Measurements from ENCODE around the gene ANTXR1.
"Not testable (repeated sequence)": the region's sequence is repeated elsewhere in the genome, so short reads cannot be mapped to it uniquely, and the experiment has no call there.

Gene ANTXR1

DNA sequence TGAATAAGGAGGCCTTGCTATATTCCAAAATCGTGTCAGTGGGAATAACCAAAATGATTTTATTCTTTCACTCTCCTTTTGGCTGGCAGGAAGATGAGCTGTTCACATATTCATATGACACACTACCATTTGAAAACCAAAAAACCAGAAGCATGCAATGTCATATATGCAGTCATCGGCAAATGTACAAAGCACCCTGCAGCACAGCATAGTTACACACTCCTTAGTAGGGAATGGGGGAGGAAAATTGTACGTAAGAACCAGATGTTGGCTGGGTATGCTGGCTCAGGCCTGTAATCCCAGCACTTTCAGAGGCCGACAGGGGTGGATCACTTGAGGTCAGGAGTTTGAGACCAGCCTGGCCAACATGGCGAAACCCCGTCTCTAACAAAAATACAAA lies 197.4 kb downstream of the ANTXR1 start:
- DNase-seq (ENCODE audit: low read depth) = peak; percentile 32

- no peak for DNase-seq (ENCODE audit: low read depth)
Measured at GRCh38 chr2:69211048-69211447, 198.1 kb downstream of the ANTXR1 start.

DNA sequence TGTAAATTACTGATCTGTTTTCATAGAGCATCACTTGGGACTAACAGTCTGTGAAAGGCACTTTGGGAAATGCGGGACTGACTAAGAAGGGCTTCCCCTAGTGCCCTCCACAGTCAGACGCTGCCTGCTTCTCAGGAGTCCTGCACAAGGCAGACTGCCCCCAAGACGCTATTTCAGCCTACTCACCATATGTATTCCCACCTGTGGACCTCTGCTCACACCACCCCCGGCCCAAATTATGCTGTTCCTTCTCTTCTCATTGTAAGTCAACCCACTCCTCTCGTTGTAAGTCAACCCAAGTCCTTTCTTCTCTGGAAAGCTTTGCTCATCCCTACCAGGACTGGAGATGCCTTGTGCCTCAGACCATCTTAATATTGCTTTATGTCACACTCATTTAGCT lies 198.7 kb downstream of the ANTXR1 start:
- no peak for DNase-seq (ENCODE audit: low read depth)

GRCh38 chr2:69212238-69213028 lies 199.5 kb downstream of the ANTXR1 start:
- no peak for DNase-seq (ENCODE audit: low read depth)

- no peak for DNase-seq (ENCODE audit: low read depth)
Measured at GRCh38 chr2:69213201-69213600, 200.2 kb downstream of the ANTXR1 start.

GRCh38 chr2:69213782-69214181 lies 200.8 kb downstream of the ANTXR1 start:
- no peak for DNase-seq (ENCODE audit: low read depth)

DNA sequence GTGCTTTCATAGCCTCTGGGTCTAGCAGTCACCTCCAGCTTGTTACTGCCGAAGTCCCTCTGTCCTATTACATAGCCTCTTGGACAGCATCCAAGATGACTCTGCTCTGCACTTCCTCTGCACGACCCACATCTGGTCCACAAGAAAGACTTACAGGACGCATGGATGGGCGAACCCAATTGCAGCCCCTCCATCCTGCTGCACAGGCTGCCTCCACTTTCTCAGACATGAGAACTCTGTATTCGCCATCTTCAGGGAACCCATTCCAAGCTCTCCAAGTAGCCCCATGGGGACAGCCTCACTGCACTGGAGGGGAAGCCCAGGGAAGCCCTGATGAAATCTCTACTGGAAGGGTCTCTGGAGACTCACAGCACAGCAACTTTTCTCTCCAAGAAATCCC lies 201.9 kb downstream of the ANTXR1 start:
- DNase-seq (ENCODE audit: low read depth) = no peak

DNA sequence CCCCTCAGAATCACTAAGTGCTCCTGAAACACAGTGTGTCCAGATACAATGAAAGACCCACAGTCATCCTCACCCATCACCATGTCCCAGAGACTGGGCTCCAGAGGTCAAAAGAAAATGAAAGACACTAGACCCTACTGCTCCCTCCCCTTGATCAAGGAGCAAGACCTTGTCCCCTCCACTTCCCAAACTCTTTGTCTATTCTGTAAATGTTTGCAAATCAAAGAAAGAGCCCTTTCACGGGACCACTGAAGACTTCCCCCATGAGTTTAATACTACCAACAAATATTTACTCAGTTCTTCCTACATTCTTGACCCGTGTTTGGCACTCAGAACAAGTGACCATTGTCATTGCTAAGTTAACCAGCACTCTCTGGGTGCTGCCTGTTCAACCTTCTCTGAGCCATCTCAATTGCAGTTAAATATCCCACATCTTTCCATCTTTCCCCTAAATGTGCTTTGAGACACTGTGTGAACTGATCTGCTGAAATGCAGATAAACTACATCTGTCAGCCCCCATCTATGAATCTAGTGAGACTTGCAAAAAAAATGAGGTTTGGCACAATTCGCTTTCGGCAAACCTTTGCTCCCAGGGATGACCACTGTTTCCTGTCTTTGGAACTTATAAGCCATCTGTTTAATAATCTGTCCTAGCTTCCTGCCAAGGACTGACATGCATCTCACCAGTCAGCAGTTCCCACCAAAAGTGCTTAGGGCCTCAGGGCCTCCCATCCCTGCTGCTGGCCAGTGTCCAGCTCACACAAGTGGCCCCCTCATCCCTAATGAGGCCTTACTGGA lies 203.8 kb downstream of the ANTXR1 start:
- DNase-seq (ENCODE audit: low read depth) = peak; percentile 75

GRCh38 chr2:69217333-69218080 lies 204.5 kb downstream of the ANTXR1 start:
- DNase-seq (ENCODE audit: low read depth) = no peak

DNA sequence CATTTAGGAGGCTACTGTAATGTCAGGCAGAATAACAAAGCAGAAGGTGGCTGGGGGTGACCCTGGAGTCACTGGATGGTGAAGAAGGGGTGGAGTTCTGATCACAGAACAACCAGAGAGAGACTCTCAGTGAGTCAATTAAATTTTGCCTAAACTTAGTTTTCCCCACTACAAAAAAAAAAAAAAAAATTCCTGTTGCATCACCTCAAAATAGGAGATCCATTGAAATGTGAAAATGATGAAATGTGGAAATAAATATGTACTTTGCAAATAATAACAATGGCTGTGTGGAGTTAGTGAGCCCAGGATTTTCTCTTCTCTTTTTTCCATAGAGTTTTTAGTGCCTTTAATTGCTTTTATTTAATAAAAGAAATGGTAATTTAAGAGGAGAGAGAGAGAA lies 208.5 kb downstream of the ANTXR1 start:
- DNase-seq (ENCODE audit: low read depth) = no peak

DNA sequence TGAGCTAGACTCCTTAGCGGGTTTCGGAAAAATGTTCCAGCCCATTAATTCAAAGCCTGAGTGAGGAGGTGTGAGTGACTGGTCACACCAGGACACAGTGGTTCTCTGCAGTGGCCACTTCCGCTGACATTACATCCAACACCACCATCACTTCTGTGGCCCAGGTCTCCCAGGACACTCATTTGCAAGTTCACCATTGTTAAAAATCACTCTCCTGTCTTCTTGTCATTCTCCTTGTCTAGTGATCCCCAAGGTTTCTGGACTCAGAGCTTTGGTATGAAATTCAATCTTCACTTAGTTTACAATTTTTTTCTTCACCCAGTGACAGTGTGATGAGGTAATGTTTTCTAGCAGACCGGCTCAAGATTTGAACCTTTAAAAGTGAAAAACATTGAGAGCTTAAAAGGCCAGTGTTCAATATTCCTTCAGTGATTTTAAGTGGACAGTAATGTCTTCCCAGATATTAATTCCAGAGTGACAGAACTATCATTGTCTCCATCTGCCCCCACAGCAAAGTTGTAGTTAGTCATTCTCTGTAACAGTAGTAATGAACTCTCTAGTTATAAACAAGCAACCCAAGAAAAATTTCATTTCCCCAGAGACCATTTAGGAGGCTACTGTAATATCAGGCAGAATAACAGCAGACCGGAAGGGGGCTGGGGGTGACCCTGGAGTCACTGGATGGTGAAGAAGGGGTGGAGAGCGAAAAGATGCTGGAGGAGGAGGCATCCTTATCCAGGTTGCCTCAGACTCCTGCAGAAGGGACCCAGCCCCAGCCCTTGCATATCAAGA lies 209.2 kb downstream of the ANTXR1 start:
- DNase-seq (ENCODE audit: low read depth) = peak; percentile 64

GRCh38 chr2:69222953-69223658 lies 210.1 kb downstream of the ANTXR1 start:
- no peak for DNase-seq (ENCODE audit: low read depth)

GRCh38 chr2:69223759-69224511 lies 211.0 kb downstream of the ANTXR1 start:
- DNase-seq (ENCODE audit: low read depth) = no peak

DNA sequence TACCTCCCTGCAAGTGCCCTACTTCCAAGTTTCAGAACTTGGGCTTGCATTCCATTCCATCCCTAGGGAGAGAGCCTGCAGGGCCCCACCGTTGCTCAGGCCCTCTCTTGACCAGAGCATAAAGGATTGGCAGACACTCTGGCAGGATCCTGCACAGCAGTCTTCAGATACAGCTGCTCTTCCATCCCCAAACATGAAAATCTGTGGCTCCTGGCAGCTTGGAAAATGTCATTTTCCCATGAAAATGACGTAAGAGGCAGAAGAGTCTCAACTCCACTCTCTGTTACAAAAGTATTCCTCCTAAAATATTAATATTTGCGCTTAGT lies 211.5 kb downstream of the ANTXR1 start:
- DNase-seq (ENCODE audit: low read depth) = no peak

GRCh38 chr2:69225933-69226332 lies 213.0 kb downstream of the ANTXR1 start:
- DNase-seq (ENCODE audit: low read depth) = peak; percentile 63

- DNase-seq (ENCODE audit: low read depth) = no peak
Measured at GRCh38 chr2:69226903-69227302, 213.9 kb downstream of the ANTXR1 start.

DNA sequence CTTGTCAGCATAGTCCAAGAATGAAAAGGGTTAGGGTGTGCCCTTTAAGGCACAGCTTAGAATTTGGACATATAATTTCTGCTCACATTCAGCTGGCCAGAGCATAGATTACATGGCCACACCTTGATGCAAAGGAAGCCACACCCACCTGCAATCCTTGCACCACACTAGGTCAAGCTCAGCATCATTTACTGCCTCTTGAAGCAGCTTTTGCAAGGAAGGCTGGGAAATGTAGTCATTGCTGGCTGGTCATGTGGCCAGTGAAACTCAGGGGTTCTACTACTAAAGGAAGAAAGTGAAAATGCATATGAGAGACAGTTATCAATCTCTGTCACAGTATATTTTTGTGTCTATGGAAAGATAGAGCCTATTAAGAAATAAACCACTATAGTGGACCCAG lies 214.7 kb downstream of the ANTXR1 start:
- DNase-seq (ENCODE audit: low read depth) = no peak

DNA sequence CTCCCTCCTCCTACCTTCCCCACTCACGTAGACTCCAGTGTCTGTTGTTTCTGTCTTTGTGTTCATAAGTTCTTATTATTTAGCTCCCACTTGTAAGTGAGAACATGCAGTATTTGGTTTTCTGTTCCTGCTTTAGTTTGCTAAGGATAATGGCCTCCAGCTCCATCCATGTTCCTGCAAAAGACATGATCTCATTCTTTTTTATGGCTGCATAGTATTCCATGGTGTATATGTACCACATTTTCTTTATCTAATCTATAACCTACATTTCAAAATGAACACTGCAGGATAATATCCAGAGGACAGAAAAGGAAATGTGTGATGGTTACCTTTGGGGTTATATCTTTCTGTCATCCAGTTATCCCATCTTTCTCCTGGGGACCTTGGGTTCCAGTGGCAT lies 218.0 kb downstream of the ANTXR1 start:
- not testable (repeated sequence) for DNase-seq (ENCODE audit: low read depth)

DNA sequence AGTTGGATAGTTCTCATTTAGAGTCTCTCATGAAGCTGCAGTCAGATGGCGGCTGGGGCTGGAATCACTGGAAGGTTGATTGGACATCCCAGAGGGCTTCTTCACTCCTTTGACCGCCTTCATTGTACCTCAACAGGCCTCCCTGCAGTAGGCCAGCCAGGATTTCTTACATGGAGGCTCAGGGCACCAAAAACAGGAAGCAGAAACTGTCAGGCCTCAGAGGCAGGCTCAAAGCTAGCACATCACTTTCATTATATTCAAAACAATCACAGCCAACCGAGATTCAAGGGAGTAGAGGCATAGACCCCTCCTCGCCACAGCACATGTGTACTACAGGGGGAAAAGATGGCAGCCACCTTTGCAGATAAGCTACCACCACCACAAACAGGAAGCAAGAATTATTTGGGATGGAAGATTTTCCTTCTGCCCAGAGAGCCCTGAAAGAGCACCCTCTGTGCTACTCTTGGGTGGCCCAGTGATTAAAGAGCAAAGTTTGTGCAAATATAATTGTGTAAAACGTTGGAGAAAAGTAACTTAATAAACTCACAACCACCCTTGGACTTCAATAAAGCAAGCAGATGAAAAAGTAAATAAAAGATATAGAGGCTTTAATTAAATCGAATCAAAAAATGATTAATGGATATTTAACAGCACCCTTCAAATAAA lies 218.8 kb downstream of the ANTXR1 start:
- no peak for DNase-seq (ENCODE audit: low read depth)

DNA sequence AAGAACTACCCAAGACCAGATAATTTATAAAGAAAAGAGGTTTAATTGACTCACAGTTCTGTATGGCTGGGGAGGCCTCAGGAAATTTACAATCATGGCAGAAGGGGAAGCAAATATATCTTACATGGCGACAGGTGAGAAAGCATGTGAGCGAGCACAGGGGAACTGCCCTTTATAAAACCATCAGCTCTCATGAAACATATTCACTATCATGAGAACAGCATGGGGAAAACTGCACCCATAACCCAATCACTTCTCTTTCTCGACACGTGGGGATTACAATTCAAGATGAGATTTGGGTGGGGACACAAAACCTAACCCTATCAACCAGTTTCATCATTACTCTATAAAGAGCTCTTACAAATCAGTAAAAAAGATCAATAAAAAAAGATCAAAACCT lies 222.9 kb downstream of the ANTXR1 start:
- not testable (repeated sequence) for DNase-seq (ENCODE audit: low read depth)

All from amniotic epithelial cell (primary cell).